HepG2 (cell line): ENCODE results near the gene ST6GALNAC6. TPM values are rescaled to one million over a fixed set of nuclear protein-coding genes. Genes with fewer than 3 reads are reported as not detected.

Source experiments
- ATF1 ChIP-seq: IDR thresholded peaks from 2 replicates; pipeline ENCODE4 v1.6.1; 2016; ENCODE audit warnings: mild to moderate bottlenecking, control low read depth
- CSRNP2 ChIP-seq: sonication (generic); formaldehyde crosslinking; conservative IDR thresholded peaks from 2 replicates; pipeline ENCODE4 v1.8.0; 2022; ENCODE audit warnings: low read depth, missing genetic modification reagents
- EHMT2 ChIP-seq: fragments of 200-600 bp; sonication (generic); IDR thresholded peaks from 2 replicates; pipeline ENCODE4 v1.7.0; 2017; ENCODE audit warnings: antibody characterized with exemption, low read depth, low read length, borderline replicate concordance
- FIP1L1 ChIP-seq: fragments of 200-400 bp; formaldehyde crosslinking; IDR thresholded peaks from 2 replicates; pipeline ENCODE4 v1.6.1; 2018; ENCODE audit warnings: low read depth, mild to moderate bottlenecking, low read length, moderate library complexity, borderline replicate concordance; ENCODE audit not compliant: insufficient read depth
- FOSL2 ChIP-seq: sonication (generic); formaldehyde crosslinking; IDR thresholded peaks from 2 replicates; pipeline ENCODE4 v1.4.0; 2020; ENCODE audit warnings: missing genetic modification reagents
- HOXD1 ChIP-seq: sonication (generic); formaldehyde crosslinking; IDR thresholded peaks from 2 replicates; pipeline ENCODE4 v1.5.0; 2020; ENCODE audit warnings: missing genetic modification reagents
- MED1 ChIP-seq: sonication (generic); formaldehyde crosslinking; IDR thresholded peaks from 2 replicates; pipeline ENCODE4 v1.4.0; 2020; ENCODE audit warnings: missing genetic modification reagents
- TRIM24 ChIP-seq: sonication (generic); formaldehyde crosslinking; IDR thresholded peaks from 2 replicates; pipeline ENCODE4 v1.8.0; 2022; ENCODE audit warnings: mild to moderate bottlenecking, missing genetic modification reagents
- XBP1 ChIP-seq: sonication (generic); formaldehyde crosslinking; IDR thresholded peaks from 2 replicates; pipeline ENCODE4 v1.5.0; 2020; ENCODE audit warnings: missing genetic modification reagents
- ZFP91 ChIP-seq: sonication (generic); formaldehyde crosslinking; IDR thresholded peaks from 2 replicates; pipeline ENCODE4 v1.9.0; 2022; ENCODE audit warnings: missing genetic modification reagents, mild to moderate bottlenecking, borderline replicate concordance
- ZNF138 ChIP-seq: sonication (generic); formaldehyde crosslinking; IDR thresholded peaks from 2 replicates; pipeline ENCODE4 v1.5.0; 2020; ENCODE audit warnings: mild to moderate bottlenecking, low read depth, missing genetic modification reagents
- ZNF263 ChIP-seq: sonication (generic); formaldehyde crosslinking; IDR thresholded peaks from 2 replicates; pipeline ENCODE4 v1.4.0; 2020; ENCODE audit warnings: missing genetic modification reagents
- ZNF296 ChIP-seq: sonication (generic); formaldehyde crosslinking; conservative IDR thresholded peaks from 2 replicates; pipeline ENCODE4 v1.5.0; 2020; ENCODE audit warnings: mild to moderate bottlenecking, missing genetic modification reagents
- ZNF580 ChIP-seq: IDR thresholded peaks from 2 replicates; pipeline ENCODE4 v1.6.1; 2016; ENCODE audit warnings: low read depth, borderline replicate concordance
- ZNF7 ChIP-seq: IDR thresholded peaks from 2 replicates; pipeline ENCODE4 v1.6.1; 2016; ENCODE audit warnings: missing biosample characterization, missing genetic modification reagents
- polyA plus RNA-seq, 8 experiments: library from polyadenylated mRNA; depleted of rRNA in 3 of 8; stranded (reverse) in 7 of 8; unstranded in 1 of 8; fragments of >200 nt; fragmentation: Illumina TruSeq in 4 of 8; extraction: Trizol in 4 of 8; gene quantifications; 2 replicates each; pipeline versions ENCODE4 v1.2.1 to v1.2.3, GENCODE V29; 2011 to 2016; ENCODE audit warnings: low read depth in 4 of 8, missing spikeins in 1 of 8, mixed read lengths in 1 of 8; ENCODE audit not compliant: insufficient read depth in 1 of 8
- total RNA-seq, 5 experiments: library from RNA; depleted of rRNA; stranded (reverse); fragments of >200 nt; fragmentation: Illumina TruSeq; extraction: Trizol; gene quantifications; 2 replicates each; pipeline ENCODE4 v1.2.3, GENCODE V29; 2016; ENCODE audit warnings: low read depth in 1 of 5
- TF ChIP-seq, protein P1 (sequence below): sonication (generic); formaldehyde crosslinking; IDR thresholded peaks from 2 replicates; pipeline ENCODE4 v1.4.0; 2020; ENCODE audit warnings: missing genetic modification reagents, borderline replicate concordance

The ST6GALNAC6 gene
- total and polyA plus RNA-seq, 2 of the 13 experiments (the other 11 are each of a cell fraction or from before 2014, with no cell fraction given), result 18.5 to 65.4 TPM

GRCh38 chr9:127919253-127919815 is 19.9 kb upstream of the ST6GALNAC6 start (continued):
- 0 out of 2 replicates have a peak, but pooled peaks have one; percentile 39 for TF ChIP-seq MED1 (CRISPR knock-in tag)
- no peak for TF ChIP-seq CSRNP2 (CRISPR knock-in tag)
- TF ChIP-seq ZNF7, result no peak
- TF ChIP-seq TRIM24, result no peak
- no peak for TF ChIP-seq ZNF138 (CRISPR knock-in tag)
- no peak for TF ChIP-seq XBP1
- TF ChIP-seq, protein P1, sequence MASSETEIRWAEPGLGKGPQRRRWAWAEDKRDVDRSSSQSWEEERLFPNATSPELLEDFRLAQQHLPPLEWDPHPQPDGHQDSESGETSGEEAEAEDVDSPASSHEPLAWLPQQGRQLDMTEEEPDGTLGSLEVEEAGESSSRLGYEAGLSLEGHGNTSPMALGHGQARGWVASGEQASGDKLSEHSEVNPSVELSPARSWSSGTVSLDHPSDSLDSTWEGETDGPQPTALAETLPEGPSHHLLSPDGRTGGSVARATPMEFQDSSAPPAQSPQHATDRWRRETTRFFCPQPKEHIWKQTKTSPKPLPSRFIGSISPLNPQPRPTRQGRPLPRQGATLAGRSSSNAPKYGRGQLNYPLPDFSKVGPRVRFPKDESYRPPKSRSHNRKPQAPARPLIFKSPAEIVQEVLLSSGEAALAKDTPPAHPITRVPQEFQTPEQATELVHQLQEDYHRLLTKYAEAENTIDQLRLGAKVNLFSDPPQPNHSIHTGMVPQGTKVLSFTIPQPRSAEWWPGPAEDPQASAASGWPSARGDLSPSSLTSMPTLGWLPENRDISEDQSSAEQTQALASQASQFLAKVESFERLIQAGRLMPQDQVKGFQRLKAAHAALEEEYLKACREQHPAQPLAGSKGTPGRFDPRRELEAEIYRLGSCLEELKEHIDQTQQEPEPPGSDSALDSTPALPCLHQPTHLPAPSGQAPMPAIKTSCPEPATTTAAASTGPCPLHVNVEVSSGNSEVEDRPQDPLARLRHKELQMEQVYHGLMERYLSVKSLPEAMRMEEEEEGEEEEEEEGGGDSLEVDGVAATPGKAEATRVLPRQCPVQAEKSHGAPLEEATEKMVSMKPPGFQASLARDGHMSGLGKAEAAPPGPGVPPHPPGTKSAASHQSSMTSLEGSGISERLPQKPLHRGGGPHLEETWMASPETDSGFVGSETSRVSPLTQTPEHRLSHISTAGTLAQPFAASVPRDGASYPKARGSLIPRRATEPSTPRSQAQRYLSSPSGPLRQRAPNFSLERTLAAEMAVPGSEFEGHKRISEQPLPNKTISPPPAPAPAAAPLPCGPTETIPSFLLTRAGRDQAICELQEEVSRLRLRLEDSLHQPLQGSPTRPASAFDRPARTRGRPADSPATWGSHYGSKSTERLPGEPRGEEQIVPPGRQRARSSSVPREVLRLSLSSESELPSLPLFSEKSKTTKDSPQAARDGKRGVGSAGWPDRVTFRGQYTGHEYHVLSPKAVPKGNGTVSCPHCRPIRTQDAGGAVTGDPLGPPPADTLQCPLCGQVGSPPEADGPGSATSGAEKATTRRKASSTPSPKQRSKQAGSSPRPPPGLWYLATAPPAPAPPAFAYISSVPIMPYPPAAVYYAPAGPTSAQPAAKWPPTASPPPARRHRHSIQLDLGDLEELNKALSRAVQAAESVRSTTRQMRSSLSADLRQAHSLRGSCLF, result no peak
- TF ChIP-seq ZFP91 (CRISPR knock-in tag), result 0 out of 2 replicates have a peak, but pooled peaks have one; percentile 9
- 0 out of 2 replicates have a peak, but pooled peaks have one; percentile 27 for TF ChIP-seq HOXD1
- TF ChIP-seq FOSL2, result peak; percentile 97
- TF ChIP-seq EHMT2, result no peak
- TF ChIP-seq ATF1 (CRISPR knock-in tag), result no peak
- no peak for TF ChIP-seq ZNF296 (CRISPR knock-in tag)
- TF ChIP-seq ZNF580, result no peak
- TF ChIP-seq FIP1L1, result no peak
- TF ChIP-seq ZNF263 (CRISPR knock-in tag), result 0 out of 2 replicates have a peak, but pooled peaks have one; percentile 42
